IMR-90 (cell line): ENCODE data around the gene SPATS2L. TPM values are rescaled to one million over a fixed set of nuclear protein-coding genes. Genes with fewer than 3 reads are reported as not detected.

Source experiments
- ATAC-seq: fragments of 200-7000 bp; cut with Tn5 transposase; 2 replicates; pipeline ENCODE4 v1.9.1; 2020; ENCODE audit warnings: low read depth, mild to moderate bottlenecking, moderate library complexity
- BruUV-seq: library from RNA; stranded (reverse); fragments of 400-500 nt; replicated peaks from 2 replicates; lab custom pipeline; 2021; lab: Mats Ljungman, UMichigan
- CTCF ChIA-PET: fragments of 300-600 bp; formaldehyde crosslinking; extraction: SDS; loops from one replicate; lab custom pipeline; 2021; ENCODE audit warnings: antibody characterized with exemption; lab: Yijun Ruan, JAX
- POLR2A ChIA-PET: fragments of 300-600 bp; sonication (Branson Sonifier 250); formaldehyde crosslinking; loops from one replicate; lab custom pipeline; 2022; ENCODE audit warnings: antibody characterized with exemption; ENCODE audit not compliant: unreplicated experiment; lab: Charles Lee
- DNase-seq: peaks from one replicate; pipeline ENCODE4 v3.0.0; 2013
- H2AFZ ChIP-seq: replicated peaks from 2 replicates; pipeline ENCODE3; 2013; ENCODE audit warnings: low read length, mild to moderate bottlenecking; ENCODE audit not compliant: poor library complexity
- H2AK5ac ChIP-seq: 2 replicates; pipeline ENCODE4 v1.6.1; 2013; ENCODE audit warnings: low read depth, low read length, inconsistent platforms
- H2AK9ac ChIP-seq: replicated peaks from 2 replicates; pipeline ENCODE3; 2013; ENCODE audit warnings: mild to moderate bottlenecking, low read depth, low read length, moderate library complexity; ENCODE audit not compliant: poor library complexity
- H2BK120ac ChIP-seq: 2 replicates; pipeline ENCODE4 v1.6.1; 2013; ENCODE audit warnings: low read depth, low read length, inconsistent platforms
- H2BK15ac ChIP-seq: 3 replicates; pipeline ENCODE4 v1.6.1; 2013; ENCODE audit warnings: low read depth, low read length, inconsistent platforms
- H2BK20ac ChIP-seq: 2 replicates; pipeline ENCODE4 v1.6.1; 2013; ENCODE audit warnings: low read depth, mild to moderate bottlenecking, inconsistent platforms, low read length, moderate library complexity
- H2BK5ac ChIP-seq: 2 replicates; pipeline ENCODE4 v1.6.1; 2013; ENCODE audit warnings: mild to moderate bottlenecking, low read depth, low read length, inconsistent platforms; ENCODE audit not compliant: poor library complexity, severe bottlenecking
- H3K14ac ChIP-seq: replicated peaks from 2 replicates; pipeline ENCODE4 v1.6.1; 2013; ENCODE audit warnings: low read depth, low read length, inconsistent platforms
- H3K18ac ChIP-seq: 2 replicates; pipeline ENCODE4 v1.6.1; 2013; ENCODE audit warnings: low read depth, low read length, control low read depth
- H3K23ac ChIP-seq: 2 replicates; pipeline ENCODE4 v1.6.1; 2013; ENCODE audit warnings: low read depth, low read length, inconsistent platforms
- H3K27ac ChIP-seq: 2 replicates; pipeline ENCODE4 v1.5.1; 2013; ENCODE audit warnings: mild to moderate bottlenecking, control low read depth, low read length; ENCODE audit not compliant: insufficient read depth
- H3K27me3 ChIP-seq: 2 replicates; pipeline ENCODE4 v1.6.1; 2013; ENCODE audit warnings: low read length; ENCODE audit not compliant: control insufficient read depth, insufficient read depth
- H3K36me3 ChIP-seq: 2 replicates; pipeline ENCODE4 v1.6.1; 2013; ENCODE audit warnings: low read length, mixed read lengths; ENCODE audit not compliant: control insufficient read depth, insufficient read depth
- H3K4ac ChIP-seq: 2 replicates; pipeline ENCODE4 v1.6.1; 2013; ENCODE audit warnings: low read depth, low read length, inconsistent platforms
- H3K4me1 ChIP-seq: 2 replicates; pipeline ENCODE4 v1.6.1; 2013; ENCODE audit warnings: low read length, mixed read lengths; ENCODE audit not compliant: control insufficient read depth, insufficient read depth
- H3K4me2 ChIP-seq: 2 replicates; pipeline ENCODE4 v1.6.1; 2013; ENCODE audit warnings: low read depth, mild to moderate bottlenecking, control low read depth, low read length, moderate library complexity
- H3K4me3 ChIP-seq: 2 replicates; pipeline ENCODE4 v1.5.1; 2013; ENCODE audit warnings: low read depth, mild to moderate bottlenecking, control low read depth, low read length, moderate library complexity; ENCODE audit not compliant: insufficient read depth
- H3K56ac ChIP-seq: 2 replicates; pipeline ENCODE4 v1.6.1; 2013; ENCODE audit warnings: low read length, inconsistent platforms; ENCODE audit not compliant: insufficient read depth; ENCODE audit errors: extremely low read depth
- H3K79me1 ChIP-seq, 2 experiments: 2 replicates each; pipeline ENCODE4 v1.6.1; 2013; ENCODE audit warnings: low read length in 2 of 2, inconsistent platforms in 1 of 2, low read depth in 1 of 2
- H3K9ac ChIP-seq: 2 replicates; pipeline ENCODE4 v1.6.1; 2013; ENCODE audit warnings: low read depth, low read length, control low read depth
- H3K9me1 ChIP-seq: 2 replicates; pipeline ENCODE4 v1.6.1; 2013; ENCODE audit warnings: low read length, inconsistent platforms; ENCODE audit not compliant: insufficient read depth
- H3K9me3 ChIP-seq: 2 replicates; pipeline ENCODE4 v1.6.1; 2013; ENCODE audit warnings: low read length; ENCODE audit not compliant: control insufficient read depth, insufficient read depth
- H4K20me1 ChIP-seq: 2 replicates; pipeline ENCODE4 v1.6.1; 2013; ENCODE audit warnings: low read length, inconsistent platforms; ENCODE audit not compliant: insufficient read depth
- H4K5ac ChIP-seq: 2 replicates; pipeline ENCODE4 v1.6.1; 2013; ENCODE audit warnings: mild to moderate bottlenecking, low read depth, low read length, control low read depth
- H4K8ac ChIP-seq, 2 experiments: 2 replicates each; pipeline ENCODE4 v1.6.1; 2013; ENCODE audit warnings: low read depth in 2 of 2, low read length in 2 of 2, control low read depth in 1 of 2, inconsistent platforms in 1 of 2
- H4K91ac ChIP-seq: 2 replicates; pipeline ENCODE4 v1.6.1; 2013; ENCODE audit warnings: low read depth, low read length, inconsistent platforms; ENCODE audit not compliant: insufficient read depth
- BHLHE40 ChIP-seq: fragments of 150-350 bp; IDR thresholded peaks from 2 replicates; pipeline ENCODE4 v1.6.1; 2016; ENCODE audit warnings: mild to moderate bottlenecking, low read depth, low read length
- CEBPB ChIP-seq: IDR thresholded peaks from 2 replicates; pipeline ENCODE4 v1.6.1; 2012; ENCODE audit warnings: low read depth, low read length, improper control_type of control experiment
- MAFK ChIP-seq: IDR thresholded peaks from 2 replicates; pipeline ENCODE4 v1.6.1; 2012; ENCODE audit warnings: low read depth, low read length, improper control_type of control experiment
- POLR2A ChIP-seq: IDR thresholded peaks from 2 replicates; pipeline ENCODE4 v1.6.1; 2012; ENCODE audit warnings: mild to moderate bottlenecking, low read depth, low read length
- RCOR1 ChIP-seq: IDR thresholded peaks from 2 replicates; pipeline ENCODE4 v1.6.1; 2012; ENCODE audit warnings: mild to moderate bottlenecking, low read length, improper control_type of control experiment; ENCODE audit not compliant: insufficient replicate concordance
- SMC3 ChIP-seq: fragments of 150-350 bp; IDR thresholded peaks from 2 replicates; pipeline ENCODE4 v1.6.1; 2016; ENCODE audit warnings: low read depth, mild to moderate bottlenecking, antibody characterized with exemption, low read length, moderate library complexity
- USF2 ChIP-seq: fragments of 150-350 bp; IDR thresholded peaks from 2 replicates; pipeline ENCODE4 v1.6.1; 2017; ENCODE audit warnings: mild to moderate bottlenecking, antibody characterized with exemption, low read length, low read depth
- WGBS, 2 experiments: methylation state at CpG; one replicate each; pipeline versions ENCODE4 v1.1.5 to v1.1.7; 2013; ENCODE audit warnings: missing lambda C conversion rate in 2 of 2; ENCODE audit not compliant: insufficient read length in 1 of 2; ENCODE audit errors: extremely low coverage in 2 of 2; 5-methylcytosine and 5-hydroxymethylcytosine counted together
- dilution Hi-C: fragments of 300-500 bp; cut with HindIII; formaldehyde crosslinking; loops from one replicate; pipeline ENCODE4 v1.14.3; 2018; ENCODE audit warnings: low sequenced_read_pairs; ENCODE audit not compliant: unreplicated experiment
- in situ Hi-C: fragments of 300-500 bp; cut with MboI; formaldehyde crosslinking; loops from 3 replicates; pipeline ENCODE4 v1.14.3; 2019; ENCODE audit warnings: low sequenced_read_pairs, inconsistent platforms, mixed read lengths
- intact Hi-C: fragments of 100-400 bp; cut with micrococcal nuclease; formaldehyde crosslinking; loops from 2 replicates; pipeline ENCODE4 v1.10.0; 2022
- polyA plus RNA-seq, 3 experiments: library from polyadenylated mRNA; depleted of rRNA; stranded (reverse); fragments of >200 nt; gene quantifications; 2 replicates each; pipeline ENCODE4 v1.2.3, GENCODE V29; 2012; ENCODE audit warnings: low replicate concordance in 1 of 3
- total RNA-seq: library from RNA; depleted of rRNA; stranded (reverse); fragments of >200 nt; gene quantifications from 2 replicates; pipeline ENCODE4 v1.2.3, GENCODE V29; 2012

SPATS2L gene
- total and polyA plus RNA-seq, 2 of the 4 experiments (the other 2 are of a cell fraction), result 118 to 155 TPM

GRCh38 chr2:200459101-200459500 is 152.6 kb downstream of the SPATS2L start:
- CTCF ChIA-PET, result no interaction called here
- POLR2A ChIA-PET, result no interaction called here

More at GRCh38 chr2:200459101-200459500, 152.6 kb downstream of the SPATS2L start:
- no peak overlapping the region for H3K4ac ChIP-seq
- no peak overlapping the region for H2BK5ac ChIP-seq
- no peak overlapping the region for H3K9ac ChIP-seq
- BruUV-seq, result no TSS peak
- H3K23ac ChIP-seq, result no peak overlapping the region
- intact Hi-C loops (no loop called here), dilution Hi-C loops (no loop called here), in situ Hi-C loops (no loop called here)
- no peak overlapping the region for H2BK15ac ChIP-seq
- no peak for DNase-seq
- peaks cover 12% of the 10 kb centered on the region for H4K20me1 ChIP-seq
- H2AK9ac ChIP-seq, result no peak overlapping the region
- H3K4me2 ChIP-seq, result no peak overlapping the region
- no peak overlapping the region for H3K27ac ChIP-seq
- peaks cover 11% of the 10 kb centered on the region for H3K4me1 ChIP-seq
- no peaks in the 10 kb centered on the region for H3K9me3 ChIP-seq
- no peak for ATAC-seq
- H4K8ac ChIP-seq, result no peak overlapping the region
- H2BK20ac ChIP-seq, result no peak overlapping the region
- no peak overlapping the region for H2AFZ ChIP-seq
- H3K9me1 ChIP-seq, result peaks cover 18% of the 10 kb centered on the region
- no peak overlapping the region for H3K14ac ChIP-seq
- H4K91ac ChIP-seq, result no peak overlapping the region
- H2BK120ac ChIP-seq, result no peak overlapping the region
- whole genome bisulfite sequencing, 2 experiments, result 60% methylated on average over 1 of the region's 3 CpGs; no CpG with 5 or more reads in 1 of the 2 experiments
- no peak overlapping the region for H3K56ac ChIP-seq
- no peaks in the 10 kb centered on the region for H3K27me3 ChIP-seq
- H3K18ac ChIP-seq, result no peak overlapping the region
- H2AK5ac ChIP-seq, result no peak overlapping the region
- no peak overlapping the region for H4K5ac ChIP-seq
- TF ChIP-seq MAFK (0 out of 2 replicates have a peak, but pooled peaks have one; percentile 18), CEBPB (no peak), BHLHE40 (no peak), POLR2A (no peak), RCOR1 (no peak), USF2 (no peak), SMC3 (no peak)
- H3K79me1 ChIP-seq, result peaks cover 11 to 41% of the 10 kb centered on the region in 2 experiments
- peaks cover 18% of the 10 kb centered on the region for H3K36me3 ChIP-seq
- H3K4me3 ChIP-seq, result no peak overlapping the region
